Cerebellar nuclear complex (tissue), 1 donor: ENCODE results near the gene RPL10.

Experiments used
- DNase-seq, 2 experiments: peaks; one replicate each; lab custom pipeline; 2025; lab: John Stamatoyannopoulos, UW

Gene RPL10

GRCh38 chrX:154449618-154450017 is 51.4 kb downstream of the RPL10 start:
- no peak for DNase-seq

- no peak for DNase-seq
Measured at GRCh38 chrX:154450312-154450711, 52.1 kb downstream of the RPL10 start.
